Measurements from ENCODE around the gene SSBP2.
A peak's percentile ranks its signal among the peaks of the same experiment; 100 is the strongest.

SSBP2 gene

DNA sequence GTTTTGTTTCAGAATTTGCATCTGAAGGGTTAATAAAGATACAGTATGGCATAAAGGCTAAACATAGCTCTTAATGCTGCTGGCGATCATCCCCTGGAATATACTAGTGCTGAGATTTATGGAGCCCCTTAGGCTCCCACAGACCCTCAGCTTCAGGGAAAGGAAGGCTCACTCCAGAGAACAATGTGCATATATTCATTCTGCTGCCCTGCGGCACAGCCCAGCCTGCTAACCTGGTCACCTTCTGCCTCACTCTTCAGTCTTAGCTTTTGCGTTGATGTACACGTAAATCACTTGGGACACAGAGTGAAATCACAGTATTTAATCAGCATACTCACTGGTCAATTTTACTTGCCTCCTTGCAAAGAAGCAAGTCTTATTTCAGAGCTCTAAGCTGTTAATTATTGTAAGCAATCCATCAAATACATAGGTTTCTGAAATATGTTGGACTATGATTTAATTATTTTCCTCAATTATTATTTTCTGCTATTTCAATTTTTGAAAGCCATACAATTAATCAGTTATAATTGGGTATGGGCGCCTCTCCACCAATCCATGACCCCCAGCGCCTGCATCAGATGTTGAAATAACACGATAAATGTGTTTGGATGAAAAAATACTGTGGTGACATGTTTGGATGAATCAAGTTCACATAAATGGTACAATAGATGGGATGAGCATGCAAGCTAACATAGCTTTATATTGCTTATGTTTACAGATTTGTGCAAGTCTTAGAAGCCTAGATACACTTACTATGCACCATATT, 345.6 kb downstream of the SSBP2 start:
- DNase-seq (ENCODE audit: low read depth): no peak
- no peak overlapping the region for H3K4me3 ChIP-seq (ENCODE audit: control insufficient read depth, low read depth, low read length)
- TF ChIP-seq, protein P1, sequence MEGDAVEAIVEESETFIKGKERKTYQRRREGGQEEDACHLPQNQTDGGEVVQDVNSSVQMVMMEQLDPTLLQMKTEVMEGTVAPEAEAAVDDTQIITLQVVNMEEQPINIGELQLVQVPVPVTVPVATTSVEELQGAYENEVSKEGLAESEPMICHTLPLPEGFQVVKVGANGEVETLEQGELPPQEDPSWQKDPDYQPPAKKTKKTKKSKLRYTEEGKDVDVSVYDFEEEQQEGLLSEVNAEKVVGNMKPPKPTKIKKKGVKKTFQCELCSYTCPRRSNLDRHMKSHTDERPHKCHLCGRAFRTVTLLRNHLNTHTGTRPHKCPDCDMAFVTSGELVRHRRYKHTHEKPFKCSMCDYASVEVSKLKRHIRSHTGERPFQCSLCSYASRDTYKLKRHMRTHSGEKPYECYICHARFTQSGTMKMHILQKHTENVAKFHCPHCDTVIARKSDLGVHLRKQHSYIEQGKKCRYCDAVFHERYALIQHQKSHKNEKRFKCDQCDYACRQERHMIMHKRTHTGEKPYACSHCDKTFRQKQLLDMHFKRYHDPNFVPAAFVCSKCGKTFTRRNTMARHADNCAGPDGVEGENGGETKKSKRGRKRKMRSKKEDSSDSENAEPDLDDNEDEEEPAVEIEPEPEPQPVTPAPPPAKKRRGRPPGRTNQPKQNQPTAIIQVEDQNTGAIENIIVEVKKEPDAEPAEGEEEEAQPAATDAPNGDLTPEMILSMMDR (conservative IDR thresholded peaks at IDR 0.05; ENCODE audit: control insufficient read depth, insufficient read depth, low read depth, low read length): no peak

DNA sequence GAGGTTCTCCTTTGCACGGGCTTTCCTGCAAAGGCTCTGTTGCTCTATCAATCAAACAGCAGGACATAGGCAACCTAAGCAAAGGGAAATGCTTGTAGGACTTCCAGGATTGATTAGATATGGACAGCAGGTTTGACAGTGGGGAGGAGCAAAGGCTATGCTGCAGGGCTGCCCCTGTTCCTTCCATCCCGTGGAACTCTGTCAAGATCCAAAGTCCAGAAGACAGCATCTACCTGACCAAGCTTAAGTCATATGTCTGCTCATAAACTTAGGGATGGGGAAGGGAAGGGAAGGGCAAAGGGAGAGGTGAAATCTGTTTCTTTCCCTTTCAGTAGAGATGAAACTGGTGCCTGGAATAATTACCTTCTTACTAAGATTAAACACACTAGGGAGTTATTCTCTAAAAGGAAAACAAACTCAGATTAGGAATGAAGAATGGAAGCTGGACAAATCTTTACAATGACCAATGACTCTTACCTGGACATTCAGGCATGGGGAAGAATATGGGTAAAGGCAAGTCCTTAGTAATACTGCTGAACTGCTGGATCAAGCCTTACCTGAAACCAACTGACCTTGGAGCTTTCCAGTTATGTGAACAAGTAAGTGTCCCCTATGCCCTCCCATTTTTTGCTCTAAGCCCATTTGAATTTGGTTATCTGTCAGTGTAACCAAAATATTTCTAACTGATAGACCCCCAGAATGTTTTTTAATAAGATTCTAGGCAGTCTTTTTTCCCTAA, 348.5 kb downstream of the SSBP2 start:
- no peak for DNase-seq (ENCODE audit: low read depth)
- TF ChIP-seq, protein P1 (conservative IDR thresholded peaks at IDR 0.05; ENCODE audit: control insufficient read depth, insufficient read depth, low read depth, low read length): no peak

DNA sequence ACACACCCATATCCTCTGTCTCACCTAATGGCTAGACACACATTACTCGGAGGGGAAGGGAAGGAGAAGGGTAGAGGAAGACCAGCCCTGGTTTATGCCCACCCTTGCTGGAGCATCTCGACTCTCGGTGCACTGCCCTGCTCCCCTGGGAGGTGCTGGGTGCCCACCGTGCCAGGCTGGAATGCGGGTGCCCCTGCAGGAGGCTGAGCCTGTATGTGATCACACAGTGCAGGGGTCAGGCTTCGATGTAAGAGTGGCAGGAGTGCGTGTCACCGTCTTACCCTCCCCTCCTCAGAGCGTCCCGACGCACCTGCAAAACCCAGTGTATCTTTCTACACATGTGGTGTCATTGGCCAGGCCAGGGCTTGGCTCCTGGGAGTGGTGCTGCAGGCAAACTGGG, 349.6 kb downstream of the SSBP2 start:
- no peak for DNase-seq (ENCODE audit: low read depth)
- no peak overlapping the region for H3K4me3 ChIP-seq (ENCODE audit: control insufficient read depth, low read depth, low read length)
- TF ChIP-seq, protein P1 (conservative IDR thresholded peaks at IDR 0.05; ENCODE audit: control insufficient read depth, insufficient read depth, low read depth, low read length): no peak

More for the DNA sequence above, 348.5 kb downstream of the SSBP2 start:
- no peak overlapping the region for H3K4me3 ChIP-seq (ENCODE audit: control insufficient read depth, low read depth, low read length)

DNA sequence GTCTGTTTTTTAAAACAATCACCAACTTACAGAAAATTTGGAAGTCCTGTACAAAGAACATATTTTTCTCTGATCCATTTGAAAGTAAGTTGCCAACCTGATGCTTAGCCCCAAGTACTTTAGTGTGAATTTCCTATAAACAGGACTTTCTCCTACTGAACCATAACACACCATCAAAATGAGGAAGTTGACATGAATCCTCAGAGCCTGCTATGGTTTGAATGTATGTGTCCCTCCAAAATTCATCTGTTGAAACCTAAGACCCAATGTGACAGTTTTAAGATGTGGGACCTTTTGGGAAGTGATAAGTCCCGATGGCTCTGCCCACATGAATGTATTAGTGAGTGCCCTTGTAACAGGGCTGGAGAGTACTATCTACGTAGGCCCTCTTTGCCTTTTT, 350.5 kb downstream of the SSBP2 start:
- TF ChIP-seq, protein P1 (conservative IDR thresholded peaks at IDR 0.05; ENCODE audit: control insufficient read depth, insufficient read depth, low read depth, low read length): no peak
- DNase-seq (ENCODE audit: low read depth): no peak
- no peak overlapping the region for H3K4me3 ChIP-seq (ENCODE audit: control insufficient read depth, low read depth, low read length)

DNA sequence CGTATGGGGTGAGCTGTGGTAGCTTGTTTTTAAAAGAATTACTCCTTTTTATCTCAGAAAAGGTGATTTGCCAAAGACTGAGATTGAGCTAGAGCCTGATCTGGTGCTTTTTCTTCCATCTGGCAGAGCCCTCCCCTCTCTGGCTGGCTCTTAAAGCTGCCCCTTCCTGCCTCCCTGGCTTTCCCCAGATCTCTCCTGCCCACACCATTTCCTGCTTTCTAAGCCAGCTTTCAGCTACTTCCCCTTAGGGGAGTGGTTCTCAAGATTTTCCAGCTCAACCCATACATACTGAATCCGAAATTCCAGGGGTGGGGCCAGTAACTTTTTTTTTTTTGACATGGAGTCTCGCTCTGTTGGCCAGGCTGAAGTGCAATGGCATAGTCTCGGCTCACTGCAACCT, 352.2 kb downstream of the SSBP2 start:
- TF ChIP-seq, protein P1 (conservative IDR thresholded peaks at IDR 0.05; ENCODE audit: control insufficient read depth, insufficient read depth, low read depth, low read length): no peak
- H3K4me3 ChIP-seq (ENCODE audit: control insufficient read depth, low read depth, low read length): no peak overlapping the region
- DNase-seq (ENCODE audit: low read depth): no peak

DNA sequence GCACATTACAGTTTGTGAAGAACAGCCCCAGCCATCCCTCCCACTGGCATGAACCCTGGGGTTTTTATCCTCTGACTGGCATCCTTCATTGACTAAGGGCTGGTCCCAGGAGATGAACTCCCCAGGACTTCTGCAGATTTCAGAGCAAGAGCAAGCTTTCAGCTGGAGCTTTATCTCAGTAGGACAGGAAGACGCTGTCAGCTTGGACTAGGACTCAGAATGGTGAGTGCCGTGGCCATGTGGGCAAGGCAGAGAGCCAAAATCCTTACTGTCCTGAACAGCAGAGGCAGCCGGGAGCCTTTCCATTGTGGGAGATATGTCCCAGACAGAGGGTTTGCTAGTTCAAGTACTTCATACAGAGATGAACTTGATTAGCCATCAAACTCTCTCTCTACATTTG, 353.7 kb downstream of the SSBP2 start:
- no peak overlapping the region for H3K4me3 ChIP-seq (ENCODE audit: control insufficient read depth, low read depth, low read length)
- peak; percentile 50 for DNase-seq (ENCODE audit: low read depth)
- TF ChIP-seq, protein P1 (conservative IDR thresholded peaks at IDR 0.05; ENCODE audit: control insufficient read depth, insufficient read depth, low read depth, low read length): no peak
